ENCODE measurements around the gene LMNB1.

The LMNB1 gene

GRCh38 chr5:126801174-126801991, 24.4 kb downstream of the LMNB1 start:
- peaks cover 35% of the 10 kb centered on the region for H3K36me3 ChIP-seq (ENCODE audit: insufficient read depth, low read length)
- peak overlapping the region; percentile 9 for H3K27ac ChIP-seq (ENCODE audit: low read depth, low read length, poor library complexity, severe bottlenecking)
- H3K4me3 ChIP-seq (ENCODE audit: low read depth, low read length, poor library complexity, severe bottlenecking), result no peak overlapping the region
- H3K27me3 ChIP-seq (ENCODE audit: insufficient read depth, low read length), result no peaks in the 10 kb centered on the region
- H4K20me1 ChIP-seq (ENCODE audit: insufficient read depth, low read length), result no peaks in the 10 kb centered on the region
- no peaks in the 10 kb centered on the region for H3F3A ChIP-seq (ENCODE audit: insufficient read depth, low read length)
- H3K9me3 ChIP-seq (ENCODE audit: low read length), result no peaks in the 10 kb centered on the region
- H3K9ac ChIP-seq (ENCODE audit: low read length), result no peak overlapping the region
- H3K9me2 ChIP-seq (ENCODE audit: low read depth, low read length), result no peaks in the 10 kb centered on the region
- no peak overlapping the region for H2AFZ ChIP-seq (ENCODE audit: low read length)
- peaks cover 43% of the 10 kb centered on the region for H3K4me1 ChIP-seq (ENCODE audit: insufficient read depth, low read length, severe bottlenecking)
- TF ChIP-seq CTCF (IDR thresholded peaks at IDR 0.05; ENCODE audit: low read length) (no peak), EZH2 (IDR thresholded peaks at IDR 0.05; ENCODE audit: borderline replicate concordance, low read length) (no peak)
- peak overlapping the region; percentile 3; the same call in 1 of the 2 replicates for H3K4me2 ChIP-seq (ENCODE audit: low read length)
- peaks cover 87% of the 10 kb centered on the region for H3K79me2 ChIP-seq (ENCODE audit: insufficient read depth, low read length)

GRCh38 chr5:126801992-126802294, 25.0 kb downstream of the LMNB1 start:
- peaks cover 82% of the 10 kb centered on the region for H3K79me2 ChIP-seq (ENCODE audit: insufficient read depth, low read length)
- no peak overlapping the region for H3K27ac ChIP-seq (ENCODE audit: low read depth, low read length, poor library complexity, severe bottlenecking)
- H3K9me2 ChIP-seq (ENCODE audit: low read depth, low read length), result no peaks in the 10 kb centered on the region
- no peak overlapping the region for H3K9ac ChIP-seq (ENCODE audit: low read length)
- peaks cover 41% of the 10 kb centered on the region for H3K36me3 ChIP-seq (ENCODE audit: insufficient read depth, low read length)
- no peaks in the 10 kb centered on the region for H4K20me1 ChIP-seq (ENCODE audit: insufficient read depth, low read length)
- TF ChIP-seq CTCF (IDR thresholded peaks at IDR 0.05; ENCODE audit: low read length) (peak; percentile 53), EZH2 (IDR thresholded peaks at IDR 0.05; ENCODE audit: borderline replicate concordance, low read length) (no peak)
- no peak overlapping the region for H2AFZ ChIP-seq (ENCODE audit: low read length)
- H3K4me3 ChIP-seq (ENCODE audit: low read depth, low read length, poor library complexity, severe bottlenecking), result no peak overlapping the region
- H3F3A ChIP-seq (ENCODE audit: insufficient read depth, low read length), result no peaks in the 10 kb centered on the region
- H3K27me3 ChIP-seq (ENCODE audit: insufficient read depth, low read length), result no peaks in the 10 kb centered on the region
- H3K4me2 ChIP-seq (ENCODE audit: low read length), result 0 out of 2 replicates have a peak overlapping the region, but pooled peaks have one; percentile 3
- no peaks in the 10 kb centered on the region for H3K9me3 ChIP-seq (ENCODE audit: low read length)
- H3K4me1 ChIP-seq (ENCODE audit: insufficient read depth, low read length, severe bottlenecking), result peaks cover 45% of the 10 kb centered on the region

GRCh38 chr5:126805063-126805462, 28.1 kb downstream of the LMNB1 start:
- no peak overlapping the region for H2AFZ ChIP-seq (ENCODE audit: low read length)
- H3K4me2 ChIP-seq (ENCODE audit: low read length), result no peak overlapping the region
- no peaks in the 10 kb centered on the region for H4K20me1 ChIP-seq (ENCODE audit: insufficient read depth, low read length)
- 0 out of 2 replicates have a peak, but pooled peaks cover 3% of the 10 kb centered on the region for H3F3A ChIP-seq (ENCODE audit: insufficient read depth, low read length)
- H3K4me3 ChIP-seq (ENCODE audit: low read depth, low read length, poor library complexity, severe bottlenecking), result no peak overlapping the region
- peaks cover 51% of the 10 kb centered on the region for H3K79me2 ChIP-seq (ENCODE audit: insufficient read depth, low read length)
- no peaks in the 10 kb centered on the region for H3K9me3 ChIP-seq (ENCODE audit: low read length)
- peaks cover 54% of the 10 kb centered on the region for H3K36me3 ChIP-seq (ENCODE audit: insufficient read depth, low read length)
- peaks cover 53% of the 10 kb centered on the region for H3K4me1 ChIP-seq (ENCODE audit: insufficient read depth, low read length, severe bottlenecking)
- H3K27me3 ChIP-seq (ENCODE audit: insufficient read depth, low read length), result no peaks in the 10 kb centered on the region
- H3K27ac ChIP-seq (ENCODE audit: low read depth, low read length, poor library complexity, severe bottlenecking), result no peak overlapping the region
- TF ChIP-seq EZH2 (IDR thresholded peaks at IDR 0.05; ENCODE audit: borderline replicate concordance, low read length) (no peak), CTCF (IDR thresholded peaks at IDR 0.05; ENCODE audit: low read length) (no peak)
- no peaks in the 10 kb centered on the region for H3K9me2 ChIP-seq (ENCODE audit: low read depth, low read length)
- no peak overlapping the region for H3K9ac ChIP-seq (ENCODE audit: low read length)

Measured in OCI-LY1 (cell line).